Measurements from ENCODE around the gene PRR5. TPM values are rescaled to one million over a fixed set of nuclear protein-coding genes. Genes with fewer than 3 reads are reported as not detected.

The PRR5 gene
- total and polyA plus RNA-seq, 2 donors (not counting 1 experiment from before 2014, with no cell fraction given): 18.4 to 36.1 TPM

DNA sequence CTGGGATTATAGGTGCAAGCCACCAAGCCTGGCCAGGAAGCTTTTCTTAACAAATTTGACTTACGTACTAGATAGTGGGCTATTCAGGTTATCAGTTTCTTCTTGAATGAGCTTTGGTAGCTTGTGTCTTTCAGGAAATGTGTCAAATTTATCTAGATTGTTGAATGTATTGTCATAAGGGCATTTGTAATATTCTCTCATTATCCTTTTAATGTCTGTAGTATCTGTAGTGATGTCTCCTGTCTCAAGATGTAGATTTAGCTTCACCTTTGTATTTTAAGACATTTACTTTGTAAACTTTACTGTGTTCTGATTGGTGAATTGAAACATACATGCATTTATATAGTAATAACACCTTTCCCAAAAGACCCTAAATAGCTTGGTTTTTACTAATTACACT, 71.1 kb downstream of the PRR5 start:
- no peak for ATAC-seq (ENCODE audit: low read depth)
- TF ChIP-seq EZH2 (IDR thresholded peaks at IDR 0.05; ENCODE audit: borderline replicate concordance, insufficient read depth, low read depth, low read length, poor library complexity, severe bottlenecking): no peak
- TF ChIP-seq, protein P1, sequence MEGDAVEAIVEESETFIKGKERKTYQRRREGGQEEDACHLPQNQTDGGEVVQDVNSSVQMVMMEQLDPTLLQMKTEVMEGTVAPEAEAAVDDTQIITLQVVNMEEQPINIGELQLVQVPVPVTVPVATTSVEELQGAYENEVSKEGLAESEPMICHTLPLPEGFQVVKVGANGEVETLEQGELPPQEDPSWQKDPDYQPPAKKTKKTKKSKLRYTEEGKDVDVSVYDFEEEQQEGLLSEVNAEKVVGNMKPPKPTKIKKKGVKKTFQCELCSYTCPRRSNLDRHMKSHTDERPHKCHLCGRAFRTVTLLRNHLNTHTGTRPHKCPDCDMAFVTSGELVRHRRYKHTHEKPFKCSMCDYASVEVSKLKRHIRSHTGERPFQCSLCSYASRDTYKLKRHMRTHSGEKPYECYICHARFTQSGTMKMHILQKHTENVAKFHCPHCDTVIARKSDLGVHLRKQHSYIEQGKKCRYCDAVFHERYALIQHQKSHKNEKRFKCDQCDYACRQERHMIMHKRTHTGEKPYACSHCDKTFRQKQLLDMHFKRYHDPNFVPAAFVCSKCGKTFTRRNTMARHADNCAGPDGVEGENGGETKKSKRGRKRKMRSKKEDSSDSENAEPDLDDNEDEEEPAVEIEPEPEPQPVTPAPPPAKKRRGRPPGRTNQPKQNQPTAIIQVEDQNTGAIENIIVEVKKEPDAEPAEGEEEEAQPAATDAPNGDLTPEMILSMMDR (IDR thresholded peaks at IDR 0.05): no peak
- Histone ChIP-seq H3K9ac (ENCODE audit: low read length) (no peak overlapping the region), H3K79me2 (ENCODE audit: control insufficient read depth, insufficient read depth, low read length) (no peaks in the 10 kb centered on the region), H4K20me1 (ENCODE audit: control insufficient read depth, insufficient read depth, low read length, poor library complexity, severe bottlenecking) (no peaks in the 10 kb centered on the region), H3K27me3 (replicated peaks in 1 of 4; ENCODE audit: control extremely low read depth in 1 of 4, control insufficient read depth in 3 of 4, insufficient read depth in 4 of 4, low read length in 3 of 4) (no peaks in the 10 kb centered on the region), H3K4me3 (ENCODE audit: control extremely low read depth in 1 of 5, extremely low read depth in 1 of 5, insufficient read depth in 1 of 5, low read depth in 2 of 5, low read length in 4 of 5) (no peak overlapping the region), H3K36me3 (replicated peaks in 1 of 2; ENCODE audit: control extremely low read depth in 1 of 2, control insufficient read depth in 1 of 2, extremely low read depth in 1 of 2, insufficient read depth in 2 of 2, low read length in 1 of 2) (no peaks in the 10 kb centered on the region), H3K4me2 (replicated peaks; ENCODE audit: low read depth, low read length, poor library complexity, severe bottlenecking) (no peak overlapping the region), H3K4me1 (ENCODE audit: control insufficient read depth in 2 of 2, insufficient read depth in 2 of 2, low read length in 2 of 2) (no peaks in the 10 kb centered on the region), H2AFZ (ENCODE audit: insufficient read depth, low read depth, low read length, poor library complexity, severe bottlenecking) (no peak overlapping the region), H3K27ac (ENCODE audit: low read length in 2 of 2) (no peak overlapping the region), H3K9me3 (ENCODE audit: control extremely low read depth in 1 of 3, control insufficient read depth in 2 of 3, insufficient read depth in 1 of 3, low read length in 2 of 3) (peaks cover 6 to 16% (median 16%) of the 10 kb centered on the region in 3 donors)
- Mint-ChIP-seq H3K4me1 (no peaks in the 10 kb centered on the region), H3K9me3 (ENCODE audit: insufficient read depth) (peaks cover 9% of the 10 kb centered on the region), H3K4me3 (no peak overlapping the region), H3K27ac (no peak overlapping the region), H3K27me3 (peaks cover 4% of the 10 kb centered on the region)
- CTCF ChIA-PET: no interaction called here
- no peak for DNase-seq
- POLR2A ChIA-PET: no interaction called here
- WGBS (ENCODE audit: insufficient coverage): no CpG with 5 or more reads among the region's 1 CpG
- intact Hi-C loops (cut with micrococcal nuclease): no loop called here

DNA sequence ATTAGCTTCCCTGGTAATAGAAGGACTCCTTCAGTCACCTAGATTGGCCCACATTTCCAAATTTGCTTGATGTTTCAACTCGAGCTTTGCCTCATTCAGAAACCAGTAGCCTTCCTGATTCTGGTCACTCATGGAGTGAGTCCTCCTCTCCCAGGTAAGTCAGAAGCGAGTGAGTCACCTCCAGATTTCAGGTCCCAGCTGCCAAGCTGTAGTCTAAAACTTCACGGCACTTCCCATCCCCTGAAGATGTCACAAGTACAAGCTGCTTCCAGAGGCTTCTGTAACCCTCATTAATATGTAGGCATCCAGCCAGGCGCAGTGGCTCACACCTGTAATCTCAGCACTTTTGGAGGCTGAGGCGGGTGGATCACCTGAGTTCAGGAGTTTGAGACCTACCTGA, 73.9 kb downstream of the PRR5 start:
- POLR2A ChIA-PET: no interaction called here
- H3K27me3 Mint-ChIP-seq: peaks cover 11% of the 10 kb centered on the region
- intact Hi-C loops (cut with micrococcal nuclease): no loop called here
- no peak overlapping the region for H3K27ac Mint-ChIP-seq
- H3K4me3 Mint-ChIP-seq: no peak overlapping the region
- Histone ChIP-seq H4K20me1 (ENCODE audit: control insufficient read depth, insufficient read depth, low read length, poor library complexity, severe bottlenecking) (no peaks in the 10 kb centered on the region), H3K79me2 (ENCODE audit: control insufficient read depth, insufficient read depth, low read length) (no peaks in the 10 kb centered on the region), H3K27me3 (replicated peaks in 1 of 4; ENCODE audit: control extremely low read depth in 1 of 4, control insufficient read depth in 3 of 4, insufficient read depth in 4 of 4, low read length in 3 of 4) (no peaks in the 10 kb centered on the region), H3K27ac (ENCODE audit: low read length in 2 of 2) (no peak overlapping the region), H3K4me1 (ENCODE audit: control insufficient read depth in 2 of 2, insufficient read depth in 2 of 2, low read length in 2 of 2) (no peaks in the 10 kb centered on the region), H3K4me2 (replicated peaks; ENCODE audit: low read depth, low read length, poor library complexity, severe bottlenecking) (no peak overlapping the region), H3K9me3 (ENCODE audit: control extremely low read depth in 1 of 3, control insufficient read depth in 2 of 3, insufficient read depth in 1 of 3, low read length in 2 of 3) (peaks cover 6 to 16% (median 16%) of the 10 kb centered on the region in 3 donors), H2AFZ (ENCODE audit: insufficient read depth, low read depth, low read length, poor library complexity, severe bottlenecking) (no peak overlapping the region), H3K36me3 (replicated peaks in 1 of 2; ENCODE audit: control extremely low read depth in 1 of 2, control insufficient read depth in 1 of 2, extremely low read depth in 1 of 2, insufficient read depth in 2 of 2, low read length in 1 of 2) (no peaks in the 10 kb centered on the region), H3K4me3 (ENCODE audit: control extremely low read depth in 1 of 5, extremely low read depth in 1 of 5, insufficient read depth in 1 of 5, low read depth in 2 of 5, low read length in 4 of 5) (no peak overlapping the region), H3K9ac (ENCODE audit: low read length) (no peak overlapping the region)
- H3K4me1 Mint-ChIP-seq: no peaks in the 10 kb centered on the region
- ATAC-seq (ENCODE audit: low read depth): no peak
- TF ChIP-seq, protein P1 (IDR thresholded peaks at IDR 0.05): no peak
- no peak for TF ChIP-seq EZH2 (IDR thresholded peaks at IDR 0.05; ENCODE audit: borderline replicate concordance, insufficient read depth, low read depth, low read length, poor library complexity, severe bottlenecking)
- CTCF ChIA-PET: interaction anchor here (0.6 kb wide), 1 partner anchor 100 kb away, joined by 3 read pairs; no protein-coding TSS in a partner anchor
- WGBS (ENCODE audit: insufficient coverage): 88% methylated on average over 5 of the region's 5 CpGs
- no peak for DNase-seq
- peaks cover 9% of the 10 kb centered on the region for H3K9me3 Mint-ChIP-seq (ENCODE audit: insufficient read depth)

All from B cell (primary cell).